PC-9 (cell line): ENCODE results near the gene TMEM74B.

Experiments
- CTCF ChIP-seq: fragments of 200-600 bp; sonication (generic); conservative IDR thresholded peaks from 2 replicates; pipeline ENCODE4 v1.6.1; 2017; ENCODE audit warnings: mixed run types, antibody characterized with exemption, mild to moderate bottlenecking, moderate library complexity
- EZH2 ChIP-seq: fragments of 200-600 bp; sonication (generic); IDR thresholded peaks from 2 replicates; pipeline ENCODE4 v1.8.0; 2017; ENCODE audit warnings: antibody characterized with exemption, low read depth

- TF ChIP-seq CTCF (no peak), EZH2 (no peak)
Measured at GRCh38 chr20:1150218-1150617, 34.6 kb downstream of the TMEM74B start.
